Ishikawa (cell line): ENCODE data around the gene MBOAT2.

Experiments used
- CEBPB ChIP-seq: IDR thresholded peaks from 2 replicates; pipeline ENCODE4 v1.6.1; 2012
- CREB1 ChIP-seq: IDR thresholded peaks from 2 replicates; pipeline ENCODE4 v1.6.1; 2012; ENCODE audit warnings: low read depth
- EP300 ChIP-seq: IDR thresholded peaks from 2 replicates; pipeline ENCODE4 v1.6.1; 2012; ENCODE audit warnings: borderline replicate concordance
- FOXM1 ChIP-seq: IDR thresholded peaks from 2 replicates; pipeline ENCODE4 v1.6.1; 2012; ENCODE audit warnings: low read depth, borderline replicate concordance
- NFIC ChIP-seq: IDR thresholded peaks from 2 replicates; pipeline ENCODE4 v1.6.1; 2012
- RAD21 ChIP-seq: IDR thresholded peaks from 2 replicates; pipeline ENCODE4 v1.6.1; 2012; ENCODE audit warnings: low read depth
- TAF1 ChIP-seq: IDR thresholded peaks from 2 replicates; pipeline ENCODE4 v1.6.1; 2012; ENCODE audit warnings: low read depth, mild to moderate bottlenecking
- TCF12 ChIP-seq: IDR thresholded peaks from 2 replicates; pipeline ENCODE4 v1.6.1; 2012; ENCODE audit warnings: low read depth
- TEAD4 ChIP-seq: IDR thresholded peaks from 2 replicates; pipeline ENCODE4 v1.6.1; 2012
- YY1 ChIP-seq: IDR thresholded peaks from 2 replicates; pipeline ENCODE4 v1.6.1; 2012; ENCODE audit warnings: low read depth
- TF ChIP-seq, protein P1 (sequence below): IDR thresholded peaks from 2 replicates; pipeline ENCODE4 v1.6.1; 2012; ENCODE audit warnings: low read depth, mild to moderate bottlenecking
- TF ChIP-seq, protein P2 (sequence below): IDR thresholded peaks from 2 replicates; pipeline ENCODE4 v1.6.1; 2012
- TF ChIP-seq, protein P3 (sequence below): IDR thresholded peaks from 2 replicates; pipeline ENCODE4 v1.6.1; 2012

DNA sequence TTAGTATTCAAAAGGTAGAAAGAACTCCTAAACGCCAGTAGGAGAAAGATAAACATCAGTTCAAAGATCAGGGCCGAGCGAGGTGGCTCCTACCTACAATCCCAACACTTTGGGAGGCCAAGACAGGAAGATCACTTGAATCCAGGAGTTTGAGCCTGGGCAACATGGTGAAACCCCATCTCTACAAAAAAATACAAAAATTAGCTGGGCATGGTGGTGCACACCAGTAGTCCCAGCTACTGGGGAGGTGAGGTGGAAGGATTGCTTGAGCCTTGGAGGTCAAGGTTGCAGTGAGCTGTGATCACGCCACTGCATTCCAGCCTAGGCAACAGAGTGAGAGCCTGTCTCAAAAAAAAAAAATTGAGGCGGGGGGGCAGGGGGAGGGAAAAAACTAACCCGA lies 40.6 kb downstream of the MBOAT2 start:
- TF ChIP-seq, protein P1, sequence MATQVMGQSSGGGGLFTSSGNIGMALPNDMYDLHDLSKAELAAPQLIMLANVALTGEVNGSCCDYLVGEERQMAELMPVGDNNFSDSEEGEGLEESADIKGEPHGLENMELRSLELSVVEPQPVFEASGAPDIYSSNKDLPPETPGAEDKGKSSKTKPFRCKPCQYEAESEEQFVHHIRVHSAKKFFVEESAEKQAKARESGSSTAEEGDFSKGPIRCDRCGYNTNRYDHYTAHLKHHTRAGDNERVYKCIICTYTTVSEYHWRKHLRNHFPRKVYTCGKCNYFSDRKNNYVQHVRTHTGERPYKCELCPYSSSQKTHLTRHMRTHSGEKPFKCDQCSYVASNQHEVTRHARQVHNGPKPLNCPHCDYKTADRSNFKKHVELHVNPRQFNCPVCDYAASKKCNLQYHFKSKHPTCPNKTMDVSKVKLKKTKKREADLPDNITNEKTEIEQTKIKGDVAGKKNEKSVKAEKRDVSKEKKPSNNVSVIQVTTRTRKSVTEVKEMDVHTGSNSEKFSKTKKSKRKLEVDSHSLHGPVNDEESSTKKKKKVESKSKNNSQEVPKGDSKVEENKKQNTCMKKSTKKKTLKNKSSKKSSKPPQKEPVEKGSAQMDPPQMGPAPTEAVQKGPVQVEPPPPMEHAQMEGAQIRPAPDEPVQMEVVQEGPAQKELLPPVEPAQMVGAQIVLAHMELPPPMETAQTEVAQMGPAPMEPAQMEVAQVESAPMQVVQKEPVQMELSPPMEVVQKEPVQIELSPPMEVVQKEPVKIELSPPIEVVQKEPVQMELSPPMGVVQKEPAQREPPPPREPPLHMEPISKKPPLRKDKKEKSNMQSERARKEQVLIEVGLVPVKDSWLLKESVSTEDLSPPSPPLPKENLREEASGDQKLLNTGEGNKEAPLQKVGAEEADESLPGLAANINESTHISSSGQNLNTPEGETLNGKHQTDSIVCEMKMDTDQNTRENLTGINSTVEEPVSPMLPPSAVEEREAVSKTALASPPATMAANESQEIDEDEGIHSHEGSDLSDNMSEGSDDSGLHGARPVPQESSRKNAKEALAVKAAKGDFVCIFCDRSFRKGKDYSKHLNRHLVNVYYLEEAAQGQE = no peak
- no peak for TF ChIP-seq EP300
- no peak for TF ChIP-seq CEBPB
- TF ChIP-seq RAD21 = no peak
- no peak for TF ChIP-seq YY1
- TF ChIP-seq, protein P2, sequence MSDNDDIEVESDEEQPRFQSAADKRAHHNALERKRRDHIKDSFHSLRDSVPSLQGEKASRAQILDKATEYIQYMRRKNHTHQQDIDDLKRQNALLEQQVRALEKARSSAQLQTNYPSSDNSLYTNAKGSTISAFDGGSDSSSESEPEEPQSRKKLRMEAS = no peak
- TF ChIP-seq CREB1 = no peak
- no peak for TF ChIP-seq TCF12
- TF ChIP-seq FOXM1 = no peak
- no peak for TF ChIP-seq NFIC
- TF ChIP-seq TAF1 = no peak
- TF ChIP-seq, protein P3, sequence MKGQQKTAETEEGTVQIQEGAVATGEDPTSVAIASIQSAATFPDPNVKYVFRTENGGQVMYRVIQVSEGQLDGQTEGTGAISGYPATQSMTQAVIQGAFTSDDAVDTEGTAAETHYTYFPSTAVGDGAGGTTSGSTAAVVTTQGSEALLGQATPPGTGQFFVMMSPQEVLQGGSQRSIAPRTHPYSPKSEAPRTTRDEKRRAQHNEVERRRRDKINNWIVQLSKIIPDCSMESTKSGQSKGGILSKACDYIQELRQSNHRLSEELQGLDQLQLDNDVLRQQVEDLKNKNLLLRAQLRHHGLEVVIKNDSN = no peak
- no peak for TF ChIP-seq TEAD4
